ENCODE measurements around the gene MLIP.

The MLIP gene

DNA sequence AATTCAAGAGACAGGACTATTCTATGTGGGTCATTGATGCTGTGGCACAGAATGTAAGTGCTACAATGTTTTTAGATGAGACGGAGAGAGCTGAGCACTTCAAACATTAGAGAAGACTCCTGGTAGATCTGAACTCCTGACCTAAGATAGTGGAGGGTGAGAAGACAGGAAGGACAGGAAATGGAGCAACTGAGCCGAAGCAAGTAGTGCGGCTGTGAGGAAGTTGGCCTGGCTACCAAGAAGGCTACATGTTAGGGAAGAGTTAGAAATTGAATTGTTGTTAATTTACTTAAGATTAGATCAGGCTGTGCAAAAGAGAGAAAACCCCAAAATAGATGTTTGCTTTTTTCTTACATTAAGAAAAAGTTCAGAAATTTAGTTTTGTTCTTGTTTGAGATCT lies 14.4 kb upstream of the MLIP start:
- no peak for DNase-seq

DNA sequence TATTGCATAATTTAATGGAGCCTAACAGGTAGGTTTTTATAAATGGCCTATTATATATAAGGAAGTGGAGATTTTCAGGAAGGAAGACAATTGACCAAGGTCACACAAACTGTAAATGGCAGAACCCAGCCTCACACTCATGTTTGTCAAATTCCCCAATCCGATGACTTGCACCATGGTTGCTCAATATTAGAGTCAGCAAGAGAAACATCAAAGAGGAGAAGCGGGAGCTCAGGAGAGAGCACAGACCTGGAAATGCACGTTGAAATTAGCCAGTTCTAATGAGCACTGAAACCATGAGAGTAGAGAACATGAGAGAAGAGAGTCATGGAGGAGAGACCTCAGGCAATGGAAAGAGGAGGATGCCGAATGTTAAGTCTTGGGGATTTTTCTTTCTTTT lies 13.5 kb upstream of the MLIP start:
- no peak for DNase-seq

DNA sequence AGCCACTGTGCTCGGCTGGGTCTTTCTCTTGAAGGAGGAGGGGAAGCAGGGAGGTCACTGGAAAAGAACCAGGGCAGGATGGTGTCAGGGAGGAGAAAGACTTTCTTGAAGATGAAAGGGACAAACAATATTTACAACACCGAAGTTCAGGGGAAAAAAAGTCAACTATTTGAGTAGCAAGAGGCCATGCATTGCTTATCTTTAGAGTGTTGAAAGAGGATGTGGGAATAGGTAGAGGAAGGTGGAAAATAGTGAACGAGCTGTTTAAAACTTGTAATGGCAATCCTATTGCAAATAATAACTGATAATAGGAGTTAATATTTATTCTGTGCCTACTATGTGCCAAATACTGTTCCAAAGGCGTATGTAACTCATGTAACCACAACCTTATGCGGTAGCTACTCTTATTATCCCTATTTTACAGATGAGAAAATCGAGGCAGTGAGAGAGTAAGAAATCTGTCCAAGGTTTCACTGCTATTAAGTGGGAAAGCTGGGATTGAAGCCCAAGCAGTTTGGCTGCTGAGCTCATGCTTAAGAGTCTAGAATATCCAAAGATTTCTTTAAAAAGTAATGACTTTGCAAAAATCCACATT lies 12.7 kb upstream of the MLIP start:
- no peak for DNase-seq

DNA sequence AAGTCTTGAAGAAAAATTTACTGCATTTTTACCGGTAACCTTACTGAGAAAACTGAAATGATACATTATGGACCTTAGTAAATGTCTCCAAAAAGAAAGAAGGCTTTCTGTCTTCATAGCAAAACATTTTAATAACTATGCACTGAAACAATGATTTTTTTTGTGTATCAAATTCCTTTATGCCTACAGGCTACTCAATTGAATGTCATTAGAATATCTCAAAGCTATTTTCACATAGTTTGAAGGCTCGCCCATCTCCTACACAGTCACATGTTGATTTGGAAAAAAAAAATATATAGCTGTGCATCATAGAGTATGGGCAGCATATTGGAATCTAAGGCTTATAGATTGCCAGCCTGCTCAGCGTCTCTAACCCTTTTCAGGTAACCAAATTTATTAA lies 12.0 kb upstream of the MLIP start:
- DNase-seq = no peak

DNA sequence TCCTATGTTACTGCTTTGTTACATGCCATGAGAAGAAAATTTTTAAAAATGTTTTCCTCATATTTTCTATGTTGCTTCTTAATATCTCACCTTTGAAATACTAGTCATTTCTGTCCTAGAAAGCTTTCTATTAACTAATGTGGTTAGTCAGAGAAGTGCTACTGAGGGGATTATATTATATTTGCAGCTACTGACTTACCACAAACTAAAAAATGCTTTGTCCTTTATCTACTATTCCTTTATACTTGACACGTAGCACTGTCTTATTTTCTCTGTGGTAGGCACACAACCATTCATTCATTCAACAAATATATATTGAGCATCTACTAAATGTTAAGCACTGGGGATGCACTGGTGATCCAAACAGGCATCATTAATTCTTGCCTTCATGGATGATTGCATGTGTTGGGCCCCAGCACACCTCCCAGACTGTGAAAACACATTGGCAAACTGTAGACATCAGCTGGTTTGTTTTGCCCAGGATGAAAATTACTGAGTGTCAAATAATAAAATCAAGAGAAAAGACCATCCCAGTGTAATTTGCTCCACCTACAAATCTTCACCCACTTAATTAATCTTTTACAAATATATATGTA lies 10.7 kb upstream of the MLIP start:
- no peak for DNase-seq

DNA sequence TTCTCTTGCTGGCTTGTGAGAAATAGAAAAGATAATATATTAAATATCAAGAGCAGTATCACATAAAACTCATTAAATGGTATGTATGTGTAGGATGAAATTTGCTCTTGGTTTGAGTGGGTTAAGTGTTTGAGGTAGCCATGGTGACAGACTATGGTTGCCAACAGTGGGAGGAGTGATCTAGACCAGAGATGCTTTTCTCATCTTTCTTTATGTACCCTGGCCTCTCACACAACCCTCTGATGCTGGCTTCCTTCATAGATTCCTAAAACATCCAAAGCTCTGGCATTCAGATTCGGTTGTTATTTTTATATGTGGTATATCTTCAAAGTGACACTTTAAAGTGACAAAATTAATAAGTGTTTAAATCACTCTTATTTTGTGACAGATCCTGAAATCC lies 9.0 kb upstream of the MLIP start:
- no peak for DNase-seq

DNA sequence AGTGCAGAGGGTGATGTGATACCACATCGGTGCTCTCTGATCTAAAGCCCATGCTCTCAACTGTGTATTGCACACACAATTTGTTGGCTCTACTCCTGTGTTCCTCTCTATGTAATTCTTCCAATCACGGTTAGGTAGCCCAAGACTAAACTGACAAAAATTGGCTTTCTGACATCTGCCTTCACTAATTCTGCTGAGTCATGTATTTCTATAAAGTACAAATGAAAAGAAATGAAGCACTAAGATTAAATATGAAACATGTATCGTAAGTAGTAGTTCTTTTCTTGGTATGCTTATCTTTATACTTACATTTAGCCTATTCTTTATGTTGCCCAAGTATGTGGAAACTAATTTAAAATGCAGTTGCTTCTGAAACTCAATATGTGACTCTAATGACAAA lies 7.7 kb upstream of the MLIP start:
- DNase-seq = no peak

DNA sequence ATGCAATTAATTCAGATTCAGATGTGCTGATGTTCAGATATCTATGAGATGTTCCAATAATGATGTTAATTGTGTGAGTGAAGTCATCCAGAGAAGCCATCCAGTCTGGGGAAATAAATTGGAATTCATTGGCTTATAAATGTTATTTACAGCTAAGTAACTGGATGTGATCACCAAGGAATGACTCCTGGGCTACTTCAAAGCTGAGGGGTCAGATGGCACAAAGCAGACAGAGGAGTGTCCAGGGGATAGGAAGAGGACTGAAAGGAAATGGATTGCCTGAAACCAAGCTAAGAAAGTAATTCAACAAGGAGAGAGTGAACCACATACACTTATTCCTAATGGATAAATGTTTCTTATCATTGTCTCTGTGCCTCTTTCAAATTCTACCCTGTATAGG lies 4.5 kb upstream of the MLIP start:
- no peak for DNase-seq

DNA sequence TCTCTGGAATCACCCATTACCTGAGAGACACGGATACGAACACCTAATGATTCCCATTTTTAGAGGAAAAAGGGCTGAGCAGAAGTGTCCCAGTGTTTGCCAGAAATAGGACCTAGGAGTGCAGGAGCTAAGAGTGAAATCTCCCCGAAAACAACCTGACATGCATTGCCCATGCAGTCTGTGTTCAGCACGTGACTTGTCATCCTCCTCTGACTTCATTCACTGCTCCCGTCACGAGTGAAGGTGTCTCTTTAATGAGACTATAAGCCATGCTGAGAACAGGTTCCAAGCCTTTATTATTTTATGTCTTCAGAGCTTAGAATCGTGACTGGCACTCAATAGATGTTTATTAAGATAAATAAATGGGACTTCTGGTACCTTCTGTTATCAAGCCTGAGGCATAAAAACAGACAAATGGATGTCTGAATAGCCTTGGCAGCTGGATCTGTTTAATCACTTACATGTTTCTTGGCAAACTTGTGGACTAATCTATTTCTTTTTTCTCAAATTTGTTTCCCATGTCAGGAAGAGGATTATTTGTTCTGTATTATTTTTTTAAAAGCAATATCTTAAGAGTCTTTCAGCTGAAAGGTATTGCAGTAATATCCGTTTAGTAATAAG lies 3.7 kb upstream of the MLIP start:
- DNase-seq = no peak

DNA sequence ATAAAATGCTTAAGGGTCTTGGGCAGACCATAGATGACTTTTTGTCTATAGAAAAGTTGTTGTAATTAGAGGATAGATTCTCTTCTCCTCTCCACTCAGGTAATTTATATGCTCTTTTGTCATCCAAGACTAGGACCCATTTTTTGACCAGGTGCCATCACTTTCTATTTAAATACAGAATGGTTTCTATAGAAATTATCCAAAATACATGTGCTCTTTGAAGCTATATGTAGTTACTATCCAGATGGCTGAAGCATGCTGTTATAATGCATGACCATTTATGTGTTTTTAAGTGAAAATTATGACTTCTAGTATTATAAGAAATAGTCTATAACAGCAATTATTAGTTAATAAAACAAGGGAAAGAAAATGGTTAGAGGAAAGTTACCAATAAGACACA lies 3.0 kb upstream of the MLIP start:
- DNase-seq = no peak

DNA sequence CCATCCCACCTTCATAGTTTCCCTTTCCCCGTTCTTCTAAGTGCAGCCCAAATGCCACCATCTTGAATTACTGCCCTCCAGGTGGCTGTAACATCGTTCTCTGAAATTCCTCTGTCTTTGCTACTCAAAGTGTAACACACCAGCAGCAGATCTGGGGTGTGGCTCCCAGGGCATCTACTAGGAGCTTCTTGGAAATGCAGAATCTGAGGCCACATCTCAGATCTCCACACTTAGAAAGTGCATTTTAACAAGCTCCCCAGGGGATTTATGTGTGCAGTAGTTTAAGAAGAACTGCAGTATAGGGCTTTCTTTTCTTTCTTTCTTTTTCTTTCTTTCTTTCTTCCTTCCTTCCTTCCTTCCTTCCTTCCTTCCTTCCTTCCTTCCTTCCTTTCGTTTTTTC lies 1.7 kb upstream of the MLIP start:
- DNase-seq = no peak

DNA sequence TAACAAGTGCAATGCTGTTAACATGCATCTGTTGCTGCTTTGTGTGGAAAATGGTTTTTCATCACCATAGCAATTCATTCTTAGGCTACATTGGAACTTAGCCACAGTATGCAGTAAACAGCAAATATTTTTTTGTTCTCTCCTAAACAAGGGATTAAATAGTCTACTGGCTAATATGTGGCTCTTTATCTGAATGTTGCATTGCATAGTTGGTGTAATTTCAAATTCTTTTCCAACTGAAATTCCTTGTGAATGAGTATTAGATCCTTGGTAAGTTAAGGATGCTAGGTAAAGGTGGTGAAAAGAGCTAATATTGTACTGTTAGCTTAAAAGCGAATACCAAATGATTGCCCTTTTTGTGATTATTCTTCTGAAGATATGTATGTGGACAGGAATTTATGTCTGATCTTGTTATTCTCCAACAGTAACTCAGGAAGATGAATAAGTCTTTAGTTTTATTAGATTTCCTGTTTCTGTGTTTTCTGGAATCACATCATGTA lies 958 bp downstream of the MLIP start:
- no peak for DNase-seq

DNA sequence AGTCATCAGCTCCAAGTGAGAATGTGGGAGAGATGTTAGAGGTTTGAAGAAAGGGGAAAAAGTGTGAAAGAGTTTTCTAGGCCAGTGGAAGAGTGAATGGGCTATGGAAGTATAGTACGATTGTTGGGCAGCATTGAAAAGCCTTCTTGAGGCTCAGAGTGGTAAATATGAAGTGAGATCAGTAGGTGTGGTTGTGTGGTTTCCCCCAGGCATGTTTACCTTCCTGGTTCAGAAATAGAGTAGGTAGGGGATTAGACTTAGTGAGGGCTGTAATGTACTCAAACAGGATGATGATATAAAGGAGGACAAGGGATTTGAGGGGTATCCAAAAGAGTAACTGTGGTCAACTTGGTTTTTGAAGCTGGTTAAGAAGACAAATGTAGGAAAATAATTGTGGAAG lies 3.7 kb downstream of the MLIP start:
- no peak for DNase-seq

DNA sequence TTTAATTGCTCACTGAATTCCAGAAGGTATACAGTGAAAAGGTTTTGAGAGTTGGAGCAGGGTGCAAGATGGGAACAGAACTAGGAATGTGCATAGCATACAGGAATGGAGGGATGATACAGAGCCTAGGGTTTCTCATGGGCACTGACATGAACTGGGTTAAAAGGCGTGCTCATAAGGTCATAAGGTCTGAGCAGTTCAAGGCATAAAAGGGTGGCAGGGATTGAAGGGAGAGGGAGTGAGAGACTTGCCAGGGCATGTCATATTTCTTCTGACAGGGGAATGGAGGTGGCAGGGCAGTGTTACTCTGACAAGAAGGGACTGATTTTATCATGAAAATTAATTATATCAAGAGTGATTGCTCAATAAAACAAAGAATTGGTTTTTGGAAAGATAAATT lies 4.7 kb downstream of the MLIP start:
- DNase-seq = no peak

DNA sequence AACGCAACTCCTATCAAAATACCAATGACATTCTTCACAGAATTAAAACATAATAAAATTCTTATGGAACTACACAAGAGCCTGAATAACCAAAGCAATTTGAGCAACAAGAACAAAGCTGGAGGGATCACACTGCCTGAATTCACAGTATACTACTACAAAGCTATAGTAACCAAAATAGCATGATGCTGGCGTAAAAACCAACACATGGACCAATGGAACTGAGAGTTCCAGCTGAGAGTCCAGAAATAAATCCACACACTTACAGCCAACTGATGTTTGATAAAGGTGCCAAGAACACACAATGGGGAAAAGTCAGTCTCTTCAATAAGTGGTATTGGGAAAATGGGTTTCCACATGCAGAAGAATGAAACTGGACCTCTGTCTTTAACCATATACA lies 6.9 kb downstream of the MLIP start:
- no peak for DNase-seq

DNA sequence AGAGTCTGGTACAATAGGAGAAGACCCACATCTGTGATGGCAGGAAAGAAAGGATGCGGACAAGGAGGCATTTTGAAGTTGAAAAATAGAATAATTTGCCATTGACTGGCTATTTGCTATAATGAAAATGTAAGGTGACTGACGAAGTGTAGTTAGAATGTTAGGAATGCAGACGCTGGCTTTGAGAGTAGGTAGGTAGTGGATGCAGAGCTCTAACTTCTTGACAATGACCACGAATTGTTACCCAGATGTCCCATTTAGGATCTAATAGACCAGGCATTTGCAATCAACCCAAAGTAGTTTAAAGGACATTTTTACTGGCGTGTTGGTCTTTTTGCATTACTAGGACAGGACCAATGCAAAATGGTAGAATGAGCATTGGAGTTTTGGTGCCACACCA lies 14.2 kb downstream of the MLIP start:
- DNase-seq = no peak

DNA sequence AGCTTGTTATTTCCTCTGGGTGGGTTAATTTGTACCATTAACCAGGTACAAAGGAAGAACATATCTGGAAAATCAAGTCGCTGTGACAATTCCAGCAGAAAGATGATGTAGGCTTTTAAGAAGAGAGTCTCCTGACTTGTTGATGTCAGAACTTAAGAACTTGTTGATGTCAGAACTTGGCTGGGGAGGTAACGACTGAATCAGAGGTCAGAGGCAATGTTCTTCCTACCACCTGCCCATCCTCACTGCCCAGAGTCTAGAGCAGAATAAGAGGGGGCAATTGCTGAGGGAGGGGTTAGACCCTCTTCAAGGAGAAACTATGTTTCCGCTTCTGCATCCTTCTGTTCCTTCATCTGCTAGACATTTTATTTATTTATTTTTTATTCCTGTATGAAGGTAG lies 18.9 kb downstream of the MLIP start:
- DNase-seq = no peak

DNA sequence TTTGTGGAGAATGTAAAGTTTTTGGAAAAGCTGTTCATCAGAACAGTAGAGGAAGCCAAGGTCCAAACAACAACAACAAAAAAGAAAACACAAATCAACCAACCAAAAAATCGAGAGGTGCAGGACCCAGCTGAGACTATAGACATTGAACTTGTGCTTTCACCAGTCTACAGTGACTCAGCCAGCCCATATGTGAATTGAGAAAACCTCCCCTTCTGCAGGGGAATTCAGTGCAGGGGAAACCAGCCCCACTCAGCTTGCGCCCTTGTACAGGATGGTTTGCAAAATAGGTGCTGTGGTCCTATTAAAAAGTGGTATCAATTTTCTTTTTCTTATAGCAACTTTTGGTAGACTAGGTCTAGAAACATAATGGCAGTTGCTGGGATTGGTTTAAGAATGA lies 21.3 kb downstream of the MLIP start:
- DNase-seq = no peak

DNA sequence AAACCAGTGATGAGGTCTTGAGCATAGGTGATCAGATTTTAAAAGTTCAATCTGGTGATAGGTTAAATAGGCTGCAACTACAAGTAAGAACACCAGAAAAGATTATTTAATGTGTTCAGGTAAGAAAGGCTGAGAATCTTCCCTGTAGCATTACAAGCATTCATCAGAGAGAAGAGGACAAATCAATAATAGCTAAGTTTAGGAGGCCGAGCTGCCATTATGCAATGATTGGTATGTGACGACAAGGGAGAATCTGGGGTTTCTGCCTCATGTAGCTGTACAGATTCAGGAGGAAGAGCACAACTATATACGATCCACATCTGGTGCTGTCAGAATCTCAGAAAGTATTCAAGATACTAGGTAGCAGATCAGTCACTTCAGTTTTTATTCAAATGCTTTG lies 21.9 kb downstream of the MLIP start:
- no peak for DNase-seq

DNA sequence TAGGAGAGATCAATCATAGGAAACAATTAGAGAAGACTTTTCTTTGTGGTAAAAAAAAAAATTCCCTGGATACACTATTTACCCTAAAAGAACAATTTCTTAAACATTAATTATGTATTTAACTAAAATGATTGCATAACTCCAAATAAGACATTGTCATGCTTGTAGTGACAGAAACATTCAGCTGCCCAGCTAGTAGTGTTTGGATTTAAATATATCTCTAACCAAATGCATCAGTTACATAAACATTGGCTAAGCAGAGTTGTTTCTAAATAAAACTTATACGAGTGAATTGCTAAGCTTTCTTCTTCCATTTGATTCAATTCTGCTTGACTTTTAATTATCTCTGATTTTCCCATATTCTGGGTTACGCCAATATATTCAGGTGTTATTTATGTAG lies 23.7 kb downstream of the MLIP start:
- no peak for DNase-seq

DNA sequence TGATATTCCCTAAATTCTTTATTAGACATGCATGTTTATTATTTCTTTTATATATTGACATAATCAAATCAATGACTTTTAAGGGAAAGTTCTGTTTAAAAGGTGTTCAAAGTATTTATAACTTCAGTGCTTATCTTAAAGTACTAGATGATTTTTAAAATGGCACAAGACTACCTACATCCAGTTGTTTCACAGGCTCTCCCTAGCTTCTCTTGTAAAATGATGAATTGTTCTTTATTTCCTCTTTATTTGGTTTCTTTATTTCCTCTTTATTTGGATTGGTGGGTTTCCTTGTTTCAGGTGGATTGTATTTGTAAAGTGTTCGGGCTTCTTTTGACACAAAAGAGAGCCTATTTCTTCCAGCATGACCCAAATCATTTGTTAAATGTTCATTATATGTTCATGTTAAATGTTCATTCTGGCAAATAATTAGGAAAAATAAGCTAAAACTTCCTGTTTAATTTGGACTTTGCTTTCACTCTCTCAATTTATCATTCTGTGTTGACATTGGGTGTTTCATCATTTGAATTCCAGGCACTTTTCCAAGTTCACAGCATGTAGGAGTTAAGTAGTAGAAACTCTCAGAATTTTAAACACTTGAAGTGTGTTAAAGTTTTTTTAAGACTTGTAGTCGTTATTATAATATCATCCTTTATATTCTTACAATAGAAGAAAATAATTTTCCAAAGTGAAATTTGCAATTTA lies 24.6 kb downstream of the MLIP start:
- no peak for DNase-seq

DNA sequence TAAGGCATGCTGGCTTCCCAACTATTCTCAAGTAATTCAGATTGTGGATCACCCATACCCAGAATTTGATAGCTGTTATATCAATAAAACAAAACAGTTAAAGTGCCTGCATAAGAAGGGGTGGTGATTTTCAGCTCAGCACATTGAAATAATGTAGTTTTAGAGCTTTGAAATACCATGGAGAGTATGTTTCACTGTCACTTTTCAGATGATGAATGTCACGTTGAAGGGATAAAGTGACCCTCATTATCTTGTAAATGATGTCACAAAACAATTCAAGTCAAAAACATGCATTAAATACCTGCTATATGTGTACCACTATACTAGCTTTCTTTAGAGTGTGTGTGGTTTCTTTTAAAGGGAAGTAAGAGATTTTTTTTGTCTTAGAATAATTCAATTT lies 27.6 kb downstream of the MLIP start:
- DNase-seq = no peak

DNA sequence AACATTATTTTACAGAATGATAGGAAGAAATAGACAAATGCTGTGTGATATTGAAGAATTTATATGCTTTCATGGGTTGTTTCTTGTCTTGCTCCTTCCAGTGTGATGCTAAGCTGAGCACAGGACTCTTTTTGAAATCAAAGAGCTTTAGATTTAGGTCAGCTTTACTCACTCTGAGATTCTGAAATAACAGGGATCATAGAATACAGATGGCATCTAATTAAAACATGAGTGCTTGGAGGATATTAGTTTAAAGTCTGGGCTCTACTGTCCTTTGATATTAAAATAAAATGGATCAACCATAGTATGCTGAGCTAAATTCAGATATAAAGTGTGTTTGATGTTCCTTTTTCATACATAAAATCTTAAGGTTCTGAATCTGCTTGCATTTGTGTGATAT lies 29.6 kb downstream of the MLIP start:
- no peak for DNase-seq

DNA sequence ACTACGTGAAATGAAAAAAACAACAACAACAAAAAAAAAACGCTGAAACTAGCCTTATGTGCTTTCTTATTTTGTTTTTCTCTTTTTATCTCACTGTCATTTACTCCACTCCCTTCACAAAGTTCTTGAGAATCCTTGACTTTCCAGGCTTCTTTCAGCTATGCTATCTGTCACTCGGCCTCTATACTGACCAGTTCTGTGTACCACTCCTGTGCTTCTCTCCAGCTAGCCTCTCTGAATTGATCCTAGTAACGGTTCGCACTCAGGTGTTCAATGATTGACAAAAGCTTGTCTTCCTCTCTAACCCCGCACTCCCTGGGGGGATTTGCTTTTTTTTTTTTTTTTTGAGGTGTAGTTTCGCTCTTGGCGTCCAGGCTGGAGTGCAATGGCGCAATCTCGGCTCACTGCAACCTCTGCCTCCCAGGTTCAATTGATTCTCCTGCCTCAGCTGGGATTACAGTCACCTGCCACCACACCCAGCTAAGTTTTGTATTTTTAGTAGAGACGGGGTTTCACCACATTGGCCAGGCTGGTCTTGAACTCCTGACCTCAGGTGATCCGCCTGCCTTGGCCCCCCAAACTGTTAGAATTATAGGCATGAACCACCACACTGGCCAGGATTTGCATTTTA lies 31.8 kb downstream of the MLIP start:
- no peak for DNase-seq

Data from effector CD8-positive, alpha-beta T cell (primary cell).